HL-60/S4 treated with phorbol 12-myristate 13-acetate at 8.2 ng/mL for 4 days and 3 days (cell line): ENCODE results near the gene WIZ.

Source experiments
- in situ Hi-C: fragments of 300-500 bp; cut with MboI; formaldehyde crosslinking; loops from 2 replicates; pipeline ENCODE4 v1.15.0; 2022; ENCODE audit warnings: low sequenced_read_pairs

Gene WIZ

DNA sequence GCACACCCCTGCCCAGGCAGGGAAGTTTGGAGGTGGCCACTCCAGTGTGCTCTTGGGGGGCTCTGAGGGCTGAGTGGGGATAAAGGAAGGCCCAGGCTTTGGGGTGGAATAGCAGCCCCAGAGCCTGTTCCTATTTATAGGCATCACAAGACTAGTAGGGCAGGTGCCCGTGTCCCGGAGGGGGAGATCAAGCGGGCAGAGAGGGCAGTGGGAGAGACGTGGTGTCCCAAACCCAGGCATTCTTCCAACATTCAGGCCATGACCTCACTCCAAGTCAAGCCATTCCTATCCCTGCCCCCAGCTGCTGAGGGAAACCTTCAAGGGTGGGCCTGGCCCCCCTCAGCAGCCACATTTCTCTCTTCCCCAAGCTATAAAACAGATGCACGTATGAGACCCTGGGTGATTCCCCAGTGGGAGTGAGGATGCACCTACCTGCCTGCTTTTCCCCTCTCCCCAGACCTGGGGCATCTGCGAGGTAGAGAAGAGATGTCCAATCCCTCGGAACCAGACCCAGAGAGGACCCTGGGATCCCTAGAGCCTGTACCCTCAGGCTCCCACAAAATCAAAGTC is 3.9 kb downstream of the WIZ start:
- in situ Hi-C loops = no loop called here

DNA sequence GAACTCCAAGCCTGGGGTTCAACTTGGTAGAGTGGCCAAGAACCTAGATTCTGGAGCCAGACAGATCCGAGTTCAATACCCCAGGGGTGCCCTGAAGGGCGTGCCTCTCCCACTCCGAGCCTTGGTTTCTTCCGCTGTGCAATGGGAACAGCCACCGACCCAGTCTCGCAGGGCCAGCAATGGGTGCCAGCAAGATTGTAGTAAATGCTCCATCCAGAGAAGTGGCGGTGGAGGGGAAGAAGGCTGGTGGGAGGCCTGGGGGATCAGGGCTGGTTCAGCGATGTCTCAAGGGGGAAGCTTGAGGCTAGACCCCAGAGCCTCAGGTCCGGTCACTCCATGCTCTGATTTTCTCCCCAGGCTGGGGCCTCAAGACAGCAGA is 4.5 kb downstream of the WIZ start:
- in situ Hi-C loops = no loop called here

DNA sequence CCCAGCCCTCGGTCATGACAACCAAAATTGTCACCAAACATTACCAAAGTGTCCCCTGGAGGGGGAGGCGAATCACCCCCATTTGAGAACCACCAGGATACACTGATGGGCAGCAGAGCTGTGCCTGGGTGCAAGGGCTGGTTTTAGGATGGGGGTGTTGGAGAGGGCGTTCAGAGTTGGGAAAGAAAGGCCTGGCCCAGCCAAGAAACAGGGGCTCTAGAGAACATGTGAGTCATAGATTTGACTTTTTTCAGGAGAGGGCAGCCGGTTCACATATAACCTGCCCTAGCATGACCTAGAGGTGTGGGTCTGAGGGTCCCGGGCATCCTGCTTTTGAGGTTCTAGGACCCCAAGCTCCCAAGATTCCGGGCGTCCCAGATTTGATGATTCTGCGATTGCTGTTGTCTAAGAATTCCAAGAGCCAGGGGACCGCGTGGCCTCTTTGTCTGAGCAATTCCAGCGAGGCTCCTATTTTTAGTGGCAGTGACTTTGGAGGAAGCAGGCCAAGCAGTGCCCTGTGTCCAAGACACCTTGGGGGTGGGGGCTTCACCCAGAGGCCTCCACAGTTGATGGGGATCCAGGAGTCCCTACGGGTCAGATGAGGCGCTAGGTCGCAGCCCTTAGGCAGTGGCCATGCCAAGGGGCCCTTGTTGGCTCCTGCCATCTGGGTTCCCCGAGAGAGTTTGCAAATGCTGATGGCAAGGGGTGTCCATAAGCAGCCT is 5.1 kb downstream of the WIZ start:
- in situ Hi-C loops = no loop called here

DNA sequence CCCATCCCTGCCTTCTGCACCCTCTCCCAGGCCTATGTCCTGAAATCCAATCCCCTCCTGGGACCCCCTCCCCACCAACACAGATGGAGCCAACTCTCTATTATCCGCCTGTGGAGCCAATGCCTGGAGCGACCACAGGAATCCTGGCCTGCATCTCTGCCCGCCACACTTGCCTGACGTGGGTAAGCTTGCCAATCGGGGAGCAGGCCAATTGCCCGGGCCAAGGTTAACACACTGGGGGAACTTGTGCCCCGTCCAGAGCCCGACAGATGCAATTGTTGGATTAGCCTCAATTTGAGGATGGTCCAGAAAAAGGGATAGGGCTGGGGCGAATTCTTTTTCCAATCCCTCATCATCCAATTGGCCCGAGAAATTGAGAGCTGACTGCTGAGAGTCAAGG is 5.9 kb downstream of the WIZ start:
- in situ Hi-C loops = no loop called here

DNA sequence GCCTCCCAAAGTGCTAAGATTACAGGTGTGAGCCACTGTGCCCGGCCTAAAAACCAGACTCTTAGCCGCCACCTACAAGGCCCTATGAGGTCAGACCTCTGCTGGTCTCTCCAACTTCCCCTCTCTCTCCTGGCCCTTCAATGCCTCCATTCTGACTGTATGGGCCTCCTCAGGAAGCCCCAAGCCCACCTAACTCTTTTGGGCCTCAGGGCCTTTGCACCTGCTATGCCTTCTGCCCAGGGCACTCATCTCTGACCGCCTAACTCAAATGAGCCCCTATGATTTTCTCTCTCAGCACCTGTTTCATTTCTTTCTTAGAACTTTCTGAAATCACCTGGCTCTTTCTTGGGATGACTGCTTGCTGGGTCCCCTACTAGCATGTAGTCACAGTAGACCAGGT is 6.4 kb downstream of the WIZ start:
- in situ Hi-C loops = no loop called here

DNA sequence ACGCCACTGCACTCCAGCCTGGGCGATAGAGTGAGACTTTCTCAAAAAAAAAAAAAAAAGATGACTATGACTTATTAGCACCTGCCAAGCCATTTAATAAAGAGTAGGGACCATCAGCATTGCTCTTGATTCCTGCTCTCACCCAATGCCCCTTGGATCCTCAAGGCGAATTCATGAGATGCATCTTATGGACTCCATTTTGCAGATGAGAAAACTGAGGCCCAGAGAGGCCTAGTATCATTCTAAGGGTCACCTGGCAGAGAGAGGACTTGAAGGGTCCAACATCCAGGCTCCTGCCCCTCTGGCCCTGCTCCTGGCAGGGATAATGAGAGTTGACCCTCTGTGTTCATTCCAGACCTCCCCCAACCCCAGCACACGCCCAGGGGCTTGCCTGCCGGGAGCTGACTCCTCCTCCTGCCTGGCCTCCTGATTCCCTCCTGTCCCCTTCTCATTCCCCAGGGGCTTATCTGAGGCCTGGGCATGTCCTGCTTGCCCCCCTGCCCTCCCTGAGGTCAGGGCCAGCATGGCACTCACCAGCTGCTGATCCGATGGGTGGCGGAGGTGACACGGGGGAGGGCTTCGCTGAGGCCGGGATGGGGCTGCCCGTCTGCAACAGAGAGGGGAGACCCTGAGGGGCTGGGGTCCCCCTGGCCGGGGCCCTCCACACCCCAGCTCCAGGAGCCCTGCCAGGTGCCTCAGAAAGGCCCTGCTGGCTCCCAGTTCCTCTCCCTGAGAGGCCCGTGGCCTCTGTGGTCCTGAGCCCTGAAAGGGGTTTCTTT is 7.4 kb downstream of the WIZ start:
- in situ Hi-C loops = no loop called here

DNA sequence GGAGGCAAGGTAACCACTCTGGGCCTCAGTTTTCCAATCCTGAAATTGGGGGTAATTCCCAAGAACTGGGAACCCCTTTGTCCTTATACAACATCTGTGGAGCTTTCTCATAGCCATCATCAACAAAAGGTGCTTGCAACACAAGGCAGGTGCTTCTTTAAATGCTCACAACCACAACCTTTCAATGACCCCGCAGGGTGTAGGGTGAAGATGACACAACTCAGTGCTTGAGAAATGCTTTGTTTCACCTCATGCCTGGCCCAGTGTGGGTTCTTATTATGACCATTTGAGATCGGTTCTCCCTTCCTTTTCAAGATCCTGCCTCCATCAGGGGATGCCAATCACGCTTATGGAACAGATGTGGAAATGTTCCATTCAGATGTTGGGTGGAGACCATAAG is 8.4 kb downstream of the WIZ start:
- in situ Hi-C loops = no loop called here

DNA sequence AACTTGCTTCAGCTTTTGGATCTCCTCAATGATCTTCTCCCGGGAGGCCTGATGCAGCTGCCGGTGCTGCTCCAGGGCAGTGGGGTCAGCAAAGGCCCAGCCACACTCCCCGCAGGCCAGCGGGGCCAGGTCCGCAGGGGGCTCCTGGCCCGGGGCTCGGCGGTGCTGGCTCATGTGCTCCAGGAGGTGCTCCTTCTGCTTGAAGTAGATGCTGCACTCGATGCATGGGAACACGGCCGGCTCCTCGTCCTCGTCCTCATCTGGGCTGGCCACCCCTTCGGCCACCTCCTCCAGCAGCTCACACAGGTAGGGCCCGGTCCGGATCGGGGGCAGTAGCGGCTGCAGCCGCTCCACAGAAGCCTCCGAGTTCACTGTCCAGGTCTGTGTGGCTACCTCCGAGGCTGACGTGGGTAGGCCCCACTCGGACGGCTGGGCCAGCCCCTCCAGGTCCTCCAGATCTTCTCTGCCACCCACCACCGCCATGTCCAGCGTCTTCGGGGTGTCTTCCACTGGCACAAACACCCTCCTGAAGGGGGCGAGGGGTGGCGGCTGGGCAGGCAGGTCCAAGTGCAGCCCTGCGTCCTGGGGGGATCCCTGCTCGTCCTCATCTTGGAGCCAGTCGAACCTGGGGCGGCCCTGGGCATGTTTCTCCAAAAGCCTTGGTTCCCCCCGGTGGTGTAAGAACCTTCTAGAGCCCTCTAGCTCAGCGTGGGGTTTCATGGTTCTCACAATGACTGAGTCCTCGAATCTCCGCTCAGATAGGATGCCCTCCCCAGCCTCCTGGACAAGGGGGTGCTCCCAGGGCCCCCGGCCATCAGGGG is 9.7 kb downstream of the WIZ start:
- in situ Hi-C loops = no loop called here

DNA sequence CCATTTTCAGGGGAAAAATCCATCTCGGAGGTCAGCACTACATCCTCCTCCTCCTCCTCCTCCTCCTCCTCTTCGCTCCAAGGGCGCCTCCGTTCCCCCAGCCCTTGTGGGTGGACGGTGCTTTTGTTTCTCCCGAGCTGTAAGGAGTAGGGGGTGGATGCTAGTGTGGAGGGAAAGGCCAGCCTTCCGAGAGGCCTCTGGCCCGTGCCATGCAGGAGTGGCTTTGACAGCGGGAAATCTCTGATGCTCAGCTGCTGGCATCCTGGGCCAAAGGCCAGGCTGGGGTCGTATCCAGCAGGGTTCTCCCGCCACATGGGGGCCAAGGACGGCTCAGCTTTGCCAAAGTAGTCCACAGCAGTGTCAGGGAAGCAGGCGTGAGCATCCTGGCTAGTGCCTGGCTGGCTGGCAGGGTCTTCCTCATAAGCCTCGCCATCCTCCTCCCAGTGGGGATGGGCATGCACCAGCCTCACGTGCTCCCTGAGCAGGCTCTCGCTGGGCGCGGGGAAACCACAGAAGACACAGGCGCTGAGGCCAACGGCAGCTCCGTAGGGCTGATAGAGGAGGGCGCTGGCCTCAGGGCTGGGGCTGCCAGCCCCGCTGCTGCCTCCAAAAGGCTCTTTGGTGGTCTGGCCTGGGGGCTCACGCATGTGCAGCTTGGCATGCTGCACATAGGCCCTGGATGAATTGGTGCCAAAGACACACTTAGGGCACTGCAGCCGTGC is 10.5 kb downstream of the WIZ start:
- in situ Hi-C loops = no loop called here

DNA sequence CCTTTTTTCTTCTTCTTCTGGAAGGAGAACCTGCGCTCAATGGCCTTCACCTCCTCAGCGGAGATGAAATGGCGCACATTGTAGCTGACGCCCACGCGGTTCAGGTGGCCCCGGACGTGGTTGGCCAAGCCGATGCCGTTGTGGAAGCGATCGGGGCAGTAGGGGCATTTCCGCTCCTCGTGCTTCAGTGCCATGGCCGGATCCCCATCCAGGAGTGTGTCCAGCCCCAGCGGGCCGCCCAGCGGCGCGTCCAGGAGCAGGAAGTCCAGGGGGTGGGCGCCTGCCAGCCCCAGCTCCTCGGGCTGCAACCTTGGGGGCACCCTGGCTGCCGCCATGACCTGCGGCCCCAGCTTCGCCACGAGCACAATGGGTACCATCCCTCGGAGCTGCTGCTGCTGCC is 11.2 kb downstream of the WIZ start:
- in situ Hi-C loops = no loop called here

DNA sequence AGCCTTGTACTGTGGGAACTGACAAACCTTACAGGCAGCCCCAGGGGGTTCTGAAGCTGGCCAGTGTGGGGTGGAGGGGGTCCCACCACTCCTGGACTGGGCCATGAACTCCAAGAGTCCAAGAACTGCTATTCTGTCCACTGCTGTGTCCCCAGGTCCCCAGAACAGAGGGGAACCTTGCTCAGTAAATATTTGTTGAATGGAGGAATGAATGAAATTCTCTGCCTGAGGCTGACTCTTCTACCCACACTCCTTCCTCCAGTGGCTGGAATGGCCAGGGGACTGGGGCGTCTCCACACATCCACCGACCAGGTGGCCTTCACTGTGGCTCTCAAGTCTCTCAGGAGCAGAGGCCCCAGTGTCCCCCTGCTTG is 11.6 kb downstream of the WIZ start:
- in situ Hi-C loops = no loop called here

DNA sequence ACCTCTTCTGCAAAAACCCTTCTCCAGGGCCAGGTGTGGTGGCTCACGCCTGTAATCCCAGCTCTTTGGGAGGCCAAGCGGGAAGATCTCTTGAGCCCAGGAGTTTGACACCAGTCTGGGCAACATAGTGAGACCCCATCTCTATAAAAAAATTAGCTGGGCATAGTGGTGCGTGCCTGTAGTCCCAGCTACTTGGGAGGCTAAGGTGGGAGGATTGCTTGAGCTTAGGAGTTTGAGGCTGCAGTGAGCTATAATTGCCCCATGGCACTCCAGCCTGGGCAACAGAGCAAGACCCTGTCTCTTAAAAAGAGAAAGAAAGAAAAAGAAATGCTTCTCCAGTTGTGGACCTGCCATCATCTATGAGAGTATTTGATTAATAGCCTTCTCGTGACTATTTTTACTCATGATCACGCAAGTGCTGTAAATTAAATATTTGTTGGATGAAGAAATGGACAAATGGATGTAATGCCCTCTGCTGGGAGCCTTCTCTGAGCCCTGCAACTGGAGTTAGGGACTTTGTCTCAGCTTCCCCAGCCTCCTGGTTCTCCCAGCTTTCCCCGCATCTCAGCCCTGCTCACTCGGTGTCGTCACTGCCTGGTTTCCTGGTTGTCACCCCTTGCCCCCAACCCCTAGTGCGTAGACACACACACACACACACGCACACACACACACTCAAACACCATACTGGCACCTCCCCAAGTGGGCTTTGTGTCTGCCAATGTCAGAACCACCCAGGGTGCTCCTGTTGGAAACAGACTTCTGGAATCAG is 12.2 kb downstream of the WIZ start:
- in situ Hi-C loops = no loop called here

DNA sequence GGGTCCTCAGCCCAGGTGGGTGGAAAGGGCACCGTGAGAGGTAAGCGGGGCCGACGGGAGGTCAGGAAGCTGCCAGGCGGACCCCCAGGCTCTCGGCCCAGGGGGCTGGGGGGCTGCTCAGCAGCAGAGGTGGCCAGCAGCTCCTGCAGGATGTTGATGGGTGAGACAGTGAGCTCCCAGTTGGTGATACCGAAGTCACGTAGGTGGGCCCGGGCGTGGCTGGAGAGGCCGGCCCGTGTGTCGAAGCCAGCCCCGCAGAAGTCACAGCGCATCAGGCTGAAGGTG is 13.0 kb downstream of the WIZ start:
- in situ Hi-C loops = no loop called here

DNA sequence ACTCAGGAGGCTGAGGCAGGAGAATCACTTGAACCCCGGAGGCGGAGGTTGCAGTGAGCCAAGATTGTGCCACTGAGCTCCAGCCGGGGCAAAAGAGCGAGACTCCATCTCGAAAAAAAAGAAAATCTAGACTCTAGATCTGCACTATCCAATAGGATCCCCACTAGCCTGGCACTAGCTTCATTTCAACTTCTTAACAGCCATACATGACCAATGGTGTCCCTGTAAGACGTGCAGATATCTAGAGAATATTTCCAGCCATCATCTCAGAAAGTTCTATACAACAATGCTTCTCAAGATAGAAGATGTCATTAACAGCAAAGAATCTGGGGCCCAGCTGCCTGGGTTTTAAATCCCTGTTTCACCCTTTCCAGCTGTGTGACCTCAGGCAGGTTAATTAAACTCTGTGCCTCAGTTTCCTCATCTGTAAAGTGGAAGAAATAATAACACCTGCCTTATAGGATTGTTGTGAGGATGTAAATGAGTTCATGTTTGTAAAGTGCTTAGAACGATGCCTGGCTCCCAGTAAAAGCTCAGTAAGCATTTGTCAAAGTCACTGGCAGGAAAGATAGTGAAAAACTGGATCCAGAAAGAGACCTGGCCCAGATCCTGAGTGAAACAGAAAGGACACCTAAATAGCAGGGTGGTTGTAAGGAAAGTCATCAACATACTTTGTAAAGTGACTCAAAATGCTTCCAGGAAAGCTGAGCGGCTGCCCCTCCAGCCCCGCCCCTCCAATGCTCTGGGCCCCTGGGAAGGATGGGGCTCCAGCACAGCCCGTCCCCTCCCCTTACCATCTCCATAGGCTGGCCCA is 13.5 kb downstream of the WIZ start:
- in situ Hi-C loops = no loop called here

DNA sequence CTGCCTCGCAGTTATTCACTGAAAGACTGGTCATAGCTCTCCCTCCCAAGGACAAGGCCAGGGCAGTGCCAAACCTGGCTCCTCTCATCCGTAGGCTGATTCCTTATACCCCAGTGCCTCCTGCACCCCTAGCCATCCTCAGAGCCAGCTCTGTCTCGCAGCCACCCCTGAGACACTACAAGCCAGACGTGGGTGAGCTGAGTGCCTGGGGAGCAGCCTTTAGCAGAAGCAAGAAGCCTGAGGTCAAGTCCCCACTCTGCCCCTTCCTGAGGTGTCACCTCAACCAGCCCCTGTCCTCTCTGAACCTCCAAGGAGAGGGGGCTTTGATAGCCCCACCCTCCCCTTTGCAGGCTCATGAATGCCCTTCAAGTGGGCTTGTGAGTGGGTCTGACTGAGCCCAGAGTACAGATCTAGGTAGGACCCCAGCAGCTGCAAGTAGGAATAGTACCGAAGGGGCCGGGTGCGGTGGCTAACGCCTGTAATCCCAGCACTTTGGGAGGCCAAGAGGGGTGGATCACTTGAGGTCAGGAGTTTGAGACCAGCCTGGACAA is 16.2 kb downstream of the WIZ start:
- in situ Hi-C loops = no loop called here

DNA sequence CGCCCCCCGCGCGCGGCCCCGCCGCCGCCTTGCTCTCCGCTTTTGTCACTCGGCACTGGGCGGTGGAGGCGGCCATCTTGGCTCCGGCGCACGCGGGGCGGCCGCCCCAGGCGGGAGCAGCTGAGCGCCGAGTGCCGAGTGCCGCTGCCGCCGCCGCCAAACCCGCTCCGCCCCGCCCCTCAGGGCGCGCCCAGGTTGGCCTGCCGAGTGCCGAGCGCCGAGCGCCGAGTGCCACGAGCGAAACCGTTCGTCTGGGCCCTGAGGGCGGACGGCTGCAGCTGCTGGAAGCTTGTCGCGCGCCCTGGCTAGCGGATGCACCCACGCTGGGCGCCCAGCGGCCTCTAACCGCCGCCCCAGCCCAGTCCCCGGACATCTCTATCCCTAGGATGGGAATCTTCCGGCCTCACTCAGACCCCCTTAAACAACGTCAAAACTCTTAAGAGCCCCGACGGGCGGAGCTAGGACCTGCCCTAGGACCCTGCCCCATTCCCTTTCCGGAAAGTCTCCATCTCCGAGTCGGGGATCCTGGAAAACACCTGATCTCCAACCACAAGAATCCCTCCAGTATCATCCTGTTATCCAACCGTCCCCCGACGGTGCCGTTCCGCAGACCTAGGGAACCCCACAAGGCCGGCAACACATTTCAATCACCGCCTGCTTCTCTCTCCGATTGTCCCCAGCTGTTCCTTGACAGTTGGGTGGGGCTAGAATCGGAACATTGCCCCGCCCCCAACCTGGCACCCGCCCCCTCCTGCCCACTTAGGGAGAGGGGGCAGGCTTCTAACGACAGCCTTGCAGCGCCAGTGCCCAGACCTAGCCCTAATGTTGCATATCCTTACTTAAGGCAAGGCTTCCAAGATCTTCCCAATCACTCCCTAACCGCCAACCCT is 16.9 kb downstream of the WIZ start:
- in situ Hi-C loops = no loop called here

DNA sequence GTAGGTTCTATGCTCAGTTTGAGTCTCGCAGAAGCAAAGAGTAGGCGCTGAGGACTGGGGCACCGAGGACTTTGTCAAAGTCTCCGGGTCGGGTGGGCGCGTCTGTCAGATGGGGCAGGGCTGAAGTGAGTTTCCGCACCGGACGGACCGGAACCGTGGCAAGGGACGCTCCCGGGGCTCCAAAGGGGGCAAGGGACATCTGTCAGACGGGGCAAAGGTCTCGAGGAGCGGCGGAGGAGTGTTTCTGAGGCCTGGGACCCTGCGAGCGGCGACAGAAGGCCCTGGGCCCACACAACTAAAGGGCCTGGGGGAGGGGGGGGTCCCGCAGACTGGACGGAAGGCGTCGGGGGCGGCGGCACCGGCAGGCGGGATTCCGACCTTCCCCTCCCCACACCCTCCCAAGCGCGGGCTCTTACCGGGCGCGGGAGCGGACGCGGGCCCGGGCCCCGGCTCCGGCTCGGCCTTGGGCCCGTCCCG is 17.7 kb downstream of the WIZ start:
- in situ Hi-C loops = no loop called here

DNA sequence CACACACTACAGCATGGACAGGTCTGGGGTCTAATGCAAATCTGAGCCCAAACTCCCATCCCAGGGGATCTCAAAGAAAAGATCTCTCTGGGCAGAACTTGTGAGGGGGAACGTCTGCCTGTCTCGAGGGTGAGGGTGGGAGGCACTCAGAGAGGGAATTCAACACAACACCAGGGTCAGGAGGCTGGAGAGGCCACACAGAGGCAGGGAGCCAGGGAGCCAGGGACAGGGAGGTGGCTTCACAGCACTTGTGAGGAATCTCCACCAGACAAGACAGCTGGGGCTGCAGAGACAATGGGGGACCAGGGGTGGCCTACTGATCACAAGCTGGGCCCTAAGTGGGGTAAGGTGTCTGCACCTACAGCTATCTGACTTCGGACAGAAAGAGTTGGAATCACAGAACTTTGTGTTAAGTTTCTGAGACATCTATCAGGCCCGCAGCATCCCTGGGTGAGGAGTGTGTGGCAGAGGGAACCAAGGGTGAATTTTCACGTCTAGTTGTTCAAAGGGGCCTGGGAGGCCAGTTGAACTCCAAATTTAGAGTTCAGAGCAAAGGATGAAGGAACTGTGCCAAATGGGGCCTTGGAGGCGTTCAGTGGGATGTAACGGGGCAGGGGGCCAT is 18.2 kb downstream of the WIZ start:
- in situ Hi-C loops = no loop called here
